Vein endothelial cell (primary cell): ENCODE data around the gene JPT2. TPM values are rescaled to one million over a fixed set of nuclear protein-coding genes. Genes with fewer than 3 reads are reported as not detected.
A peak's percentile ranks its signal among the peaks of the same experiment; 100 is the strongest.

ENCODE experiments used
- small RNA-seq: library from RNA; depleted of rRNA; stranded (forward); fragments of <200 nt; gene quantifications from one replicate; pipeline ENCODE3, GENCODE V24; 2012
- total RNA-seq: library from RNA; depleted of rRNA; stranded (reverse); fragments of >200 nt; gene quantifications from 2 replicates; pipeline ENCODE4 v1.2.3, GENCODE V29; 2012

JPT2 gene
- total RNA-seq, result 94.1 and 98.6 TPM in 2 replicates

GRCh38 chr16:1677942-1678499, at the start of gene JPT2:
JPT2 (plus strand) TSS chr16:1678279; CDS start chr16:1678313, 34 bp downstream.

GRCh38 chr16:1705688-1706385, 27.8 kb downstream of the JPT2 start, which contains the start of gene MAPK8IP3:
MAPK8IP3 (plus strand) TSS chr16:1706195; CDS start chr16:1706340, 145 bp downstream.

Small RNA genes within 50 kb of the gene (small RNA-seq; reads per million reads assigned to genes)
- 0.69 reads per million, percentile 44 among the genes with 10 or more reads in this experiment for gene MIR3177

Other genes starting within 250 kb of the JPT2 start
- 0.19 TPM in 1 of 2 replicates, not detected in the other for gene PERCC1, start 247.2 kb upstream of the JPT2 start, total RNA-seq
- gene CCDC154, start 233.7 kb upstream of the JPT2 start, total RNA-seq, result under 0.01 and 0.10 TPM in 2 replicates
- 57.7 and 96.7 TPM in 2 replicates for gene CLCN7, start 203.3 kb upstream of the JPT2 start, total RNA-seq
- gene PTX4, start 189.3 kb upstream of the JPT2 start, total RNA-seq, result 0.19 TPM in 1 of 2 replicates, not detected in the other
- 27.9 and 32.3 TPM in 2 replicates for gene TELO2, start 184.9 kb upstream of the JPT2 start, total RNA-seq
- gene TMEM204, start 144.6 kb upstream of the JPT2 start, total RNA-seq, result 39.1 and 47.4 TPM in 2 replicates
- 19.9 and 22.2 TPM in 2 replicates for gene IFT140, start 66.2 kb upstream of the JPT2 start, total RNA-seq
- gene CRAMP1, start 65.9 kb upstream of the JPT2 start, total RNA-seq, result 19.9 and 20.0 TPM in 2 replicates
- 52.2 and 62.4 TPM in 2 replicates for gene MAPK8IP3, start 27.9 kb downstream of the JPT2 start, total RNA-seq
- gene NME3, start 93.3 kb downstream of the JPT2 start, total RNA-seq, result 32.4 and 54.5 TPM in 2 replicates
- gene EME2, start 94.5 kb downstream of the JPT2 start, total RNA-seq, result 10.6 and 14.0 TPM in 2 replicates
- gene MRPS34, start 94.9 kb downstream of the JPT2 start, total RNA-seq, result 69.7 and 78.7 TPM in 2 replicates
- 38.2 and 48.7 TPM in 2 replicates for gene SPSB3, start 104.3 kb downstream of the JPT2 start, total RNA-seq
- gene NUBP2, start 104.7 kb downstream of the JPT2 start, total RNA-seq, result 90.8 and 92.0 TPM in 2 replicates
- not detected in 2 replicates for gene IGFALS, start 115.4 kb downstream of the JPT2 start, total RNA-seq
- 50.9 and 62.7 TPM in 2 replicates for gene HAGH, start 148.5 kb downstream of the JPT2 start, total RNA-seq
- 76.4 and 86.2 TPM in 2 replicates for gene FAHD1, start 148.9 kb downstream of the JPT2 start, total RNA-seq
- not detected in 2 replicates for gene MEIOB, start 193.9 kb downstream of the JPT2 start, total RNA-seq
- gene HS3ST6, start 240.1 kb downstream of the JPT2 start, total RNA-seq, result not detected in 2 replicates